Lower leg skin (tissue), 4 donors: Measurements from ENCODE around the gene DRICH1. TPM values are rescaled to one million over a fixed set of nuclear protein-coding genes. Genes with fewer than 3 reads are reported as not detected.
"Not testable (repeated sequence)": the region's sequence is repeated elsewhere in the genome, so short reads cannot be mapped to it uniquely, and the experiment has no call there.

ENCODE experiments used
- DNase-seq, 2 donors: peaks; one replicate each; pipeline ENCODE4 v3.0.0-alpha.2; 2019; ENCODE audit warnings: low spot score in 2 of 2
- H3K4me3 ChIP-seq: fragments of 200-600 bp; sonication (generic); 2 replicates; pipeline ENCODE4 v1.5.1; 2017; ENCODE audit warnings: mild to moderate bottlenecking, low read depth; ENCODE audit not compliant: poor library complexity, severe bottlenecking
- CTCF ChIP-seq, 3 donors: fragments of 450-650 bp; IDR thresholded peaks; one replicate each; pipeline ENCODE4 v1.5.1; 2016; ENCODE audit warnings: antibody characterized with exemption in 3 of 3, mild to moderate bottlenecking in 3 of 3, moderate library complexity in 2 of 3
- POLR2A ChIP-seq, 2 donors: fragments of 450-650 bp; IDR thresholded peaks; one replicate each; pipeline ENCODE4 v1.6.1; 2016 to 2017; ENCODE audit warnings: antibody characterized with exemption in 2 of 2, mild to moderate bottlenecking in 1 of 2, moderate library complexity in 1 of 2
- WGBS, 2 donors: methylation state at CpG; one replicate each; pipeline ENCODE4 v1.1.5; 2018; 5-methylcytosine and 5-hydroxymethylcytosine counted together
- intact Hi-C: fragments of 100-400 bp; cut with DNase I; formaldehyde crosslinking; loops from one replicate; pipeline ENCODE4 v1.15.0; 2023; ENCODE audit warnings: low total_unique reads
- total RNA-seq, 4 donors: library from RNA; depleted of rRNA; stranded (reverse); fragments of >200 nt; gene quantifications; one replicate each; pipeline ENCODE4 v1.1.0, GENCODE V29; 2016

DRICH1 gene
- total RNA-seq, 4 donors from 2014 or later = 0.75 TPM; not detected in 3

GRCh38 chr22:23675502-23676415, 43.6 kb upstream of the DRICH1 start:
- no peak overlapping the region for H3K4me3 ChIP-seq
- peak in 1 of 2 donors; percentile 75 for DNase-seq
- 68 to 73% methylated on average over 12 to 15 of the region's 17 CpGs for WGBS, 2 donors
- TF ChIP-seq POLR2A (IDR thresholded peaks at IDR 0.05) (no peak), CTCF (IDR thresholded peaks at IDR 0.05) (no peak)
- intact Hi-C loops = no loop called here

- intact Hi-C loops, DNase-seq, H3K4me3 ChIP-seq: not testable (repeated sequence)
- whole genome bisulfite sequencing, 2 donors = 95 to 100% methylated on average over 5 to 6 of the region's 6 CpGs
Observed at GRCh38 chr22:23674886-23675501, 42.9 kb upstream of the DRICH1 start.

DNA sequence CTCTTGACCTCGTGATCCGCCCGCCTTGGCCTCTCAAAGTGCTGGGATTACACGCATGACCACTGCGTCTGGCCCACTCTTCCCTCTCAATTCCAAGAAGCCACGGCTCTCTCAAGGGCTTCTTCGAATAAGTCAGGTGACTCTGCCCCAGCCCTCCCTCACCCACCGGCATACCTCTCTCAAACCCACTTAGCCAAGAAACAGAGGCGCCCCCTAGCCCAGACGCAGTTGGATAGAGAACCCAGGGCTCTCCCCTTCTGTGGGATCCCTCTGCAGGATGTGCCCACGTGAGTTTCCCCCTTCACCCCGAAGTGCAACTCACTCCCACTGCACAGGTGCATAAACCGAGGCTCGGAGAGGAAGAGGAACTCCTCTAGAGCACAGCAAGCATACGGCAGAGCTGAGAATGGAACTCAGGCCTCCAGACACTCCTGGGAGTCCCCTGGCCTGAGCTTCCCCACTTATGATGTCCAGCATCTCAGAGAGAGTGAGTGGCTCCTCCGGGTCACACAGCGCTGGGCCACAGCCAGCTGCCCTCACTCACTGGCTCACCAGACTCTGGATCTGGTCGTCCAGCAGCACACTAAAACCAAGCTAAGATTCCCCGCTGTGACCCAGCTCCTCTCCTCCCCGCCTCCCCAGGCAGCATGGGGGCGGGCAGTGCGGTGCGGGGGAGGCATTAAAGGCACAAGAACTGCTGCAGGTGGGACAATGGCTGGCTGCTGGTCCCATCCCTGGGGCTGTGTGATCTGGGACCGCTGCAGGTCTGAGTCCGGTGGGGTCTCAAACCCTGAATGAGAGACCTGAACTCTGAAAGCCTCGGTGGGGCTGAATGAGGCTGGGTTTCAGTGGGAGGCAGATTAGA, 41.9 kb upstream of the DRICH1 start:
- intact Hi-C loops = no loop called here
- WGBS, 2 donors = 90 to 91% methylated on average over 20 to 23 of the region's 26 CpGs
- TF ChIP-seq CTCF (IDR thresholded peaks at IDR 0.05) (no peak), POLR2A (IDR thresholded peaks at IDR 0.05) (no peak)
- H3K4me3 ChIP-seq = no peak overlapping the region
- no peak for DNase-seq

DNA sequence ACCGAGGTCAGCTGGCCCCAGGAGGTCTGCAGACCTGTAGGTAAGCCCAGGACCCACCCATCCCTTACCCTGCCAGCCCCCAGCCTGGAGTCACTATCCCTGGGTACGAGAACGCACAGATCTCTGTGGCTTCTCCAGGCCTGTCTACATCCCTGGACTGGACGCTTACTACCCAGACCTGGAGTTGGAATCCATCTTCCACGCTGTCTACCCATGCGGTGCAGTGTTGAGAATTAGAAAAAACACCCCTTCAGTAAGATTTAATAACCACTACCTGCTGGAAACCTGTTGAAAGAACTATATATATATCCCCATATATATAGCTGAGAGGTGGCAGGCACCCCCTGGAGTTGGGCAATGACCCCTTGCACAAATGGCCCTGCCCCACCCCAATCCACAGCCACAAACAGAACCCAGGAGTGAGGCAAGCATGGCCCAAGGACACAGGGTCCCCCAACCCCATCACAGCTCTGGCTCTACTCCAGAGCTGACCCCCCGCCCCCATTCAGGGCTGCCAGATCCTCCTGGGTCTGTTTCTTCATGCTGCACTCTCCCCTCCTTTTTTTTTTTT, 41.0 kb upstream of the DRICH1 start:
- intact Hi-C loops = no loop called here
- WGBS, 2 donors = 90 to 93% methylated on average over 7 of the region's 7 CpGs
- no peak for DNase-seq
- TF ChIP-seq CTCF (IDR thresholded peaks at IDR 0.05) = no peak
- TF ChIP-seq POLR2A (IDR thresholded peaks at IDR 0.05) = no peak
- no peak overlapping the region for H3K4me3 ChIP-seq

GRCh38 chr22:23672307-23673049, 40.4 kb upstream of the DRICH1 start:
- 89 to 95% methylated on average over 8 of the region's 8 CpGs for WGBS, 2 donors
- H3K4me3 ChIP-seq, DNase-seq, intact Hi-C loops: not testable (repeated sequence)

GRCh38 chr22:23671387-23671786, 39.3 kb upstream of the DRICH1 start:
- DNase-seq, H3K4me3 ChIP-seq, intact Hi-C loops: not testable (repeated sequence)
- no CpG with 5 or more reads among the region's 4 CpGs for WGBS, 2 donors
